Activated CD8-positive, alpha-beta T cell treated with anti-CD3 and anti-CD28 coated beads, Interleukin-2, amount 10 ng/mL, durations not matched to agents 7 days and 5 days (primary cell): ENCODE measurements around the gene DEAF1. TPM values are rescaled to one million over a fixed set of nuclear protein-coding genes. Genes with fewer than 3 reads are reported as not detected.

ENCODE experiments used
- ATAC-seq: fragments of 150-1000 bp; cut with Tn5 transposase; one replicate; pipeline ENCODE4 v1.10.0; 2021; ENCODE audit warnings: moderate library complexity
- CTCF ChIA-PET: fragments of 350-600 bp; sonication (Branson Sonifier 250); formaldehyde crosslinking; loops from one replicate; lab custom pipeline; 2021; ENCODE audit warnings: antibody characterized with exemption; lab: Charles Lee
- POLR2A ChIA-PET: fragments of 350-600 bp; sonication (Branson Sonifier 250); formaldehyde crosslinking; loops from one replicate; lab custom pipeline; 2021; ENCODE audit warnings: antibody characterized with exemption; lab: Charles Lee
- DNase-seq: peaks from one replicate; pipeline ENCODE4 v3.0.0-alpha.2; 2020
- H3K27ac Mint-ChIP-seq: one replicate; pipeline ENCODE4 v1.8.0; 2021; ENCODE audit warnings: mild to moderate bottlenecking, mixed read lengths
- H3K27me3 Mint-ChIP-seq: one replicate; pipeline ENCODE4 v1.8.0; 2021; ENCODE audit warnings: low read depth, mixed read lengths
- H3K36me3 Mint-ChIP-seq: one replicate; pipeline ENCODE4 v1.8.0; 2021; ENCODE audit warnings: low read depth, mixed read lengths
- H3K4me1 Mint-ChIP-seq: one replicate; pipeline ENCODE4 v1.8.0; 2021; ENCODE audit warnings: low read depth, mixed read lengths
- H3K4me3 Mint-ChIP-seq: one replicate; pipeline ENCODE4 v1.8.0; 2021; ENCODE audit warnings: mild to moderate bottlenecking, mixed read lengths
- H3K9me3 Mint-ChIP-seq: one replicate; pipeline ENCODE4 v1.8.0; 2022; ENCODE audit warnings: mixed read lengths; ENCODE audit not compliant: insufficient read depth
- total RNA-seq, 2 experiments: library from RNA; stranded (reverse); gene quantifications; one replicate each; pipeline ENCODE4 v1.2.3, GENCODE V29; 2021

DEAF1 gene
- total RNA-seq, 2 experiments from 2014 or later: 34.1 to 36.7 TPM

- H3K9me3 Mint-ChIP-seq: no peaks in the 10 kb centered on the region
- peak; percentile 18 for ATAC-seq
- ChIA-PET POLR2A (interaction anchor here (0.8 to 3.7 kb wide), 6 partner anchors 11 to 296 kb away, joined by 3 to 27 read pairs (median 4); partner anchors contain the start of genes PHRF1 and RNH1), CTCF (interaction anchor here (2.7 kb wide), 1 partner anchor 59 kb away, joined by 15 read pairs; no protein-coding TSS in a partner anchor)
- H3K27me3 Mint-ChIP-seq: no peaks in the 10 kb centered on the region
- H3K4me3 Mint-ChIP-seq: peak overlapping the region; percentile 95
- H3K4me1 Mint-ChIP-seq: peaks cover 30% of the 10 kb centered on the region
- H3K36me3 Mint-ChIP-seq: peaks cover 37% of the 10 kb centered on the region
- peak; percentile 89 for DNase-seq
- peak overlapping the region; percentile 90 for H3K27ac Mint-ChIP-seq
These were observed 81.6 kb downstream of the DEAF1 start for GRCh38 chr11:613369-613968.

GRCh38 chr11:612961-613300 is 82.1 kb downstream of the DEAF1 start:
- POLR2A ChIA-PET: interaction anchor here (0.9 to 3.7 kb wide), 3 partner anchors 24 to 165 kb away, joined by 4 to 27 read pairs (median 4); no protein-coding TSS in a partner anchor
- H3K27ac Mint-ChIP-seq: peak overlapping the region; percentile 70
- H3K36me3 Mint-ChIP-seq: peaks cover 41% of the 10 kb centered on the region

GRCh38 chr11:612201-612960 is 82.6 kb downstream of the DEAF1 start:
- peak overlapping the region; percentile 12 for H3K4me3 Mint-ChIP-seq
- peak overlapping the region; percentile 70 for H3K27ac Mint-ChIP-seq
- ATAC-seq (no peak), DNase-seq (peak; percentile 61)
- peaks cover 30% of the 10 kb centered on the region for H3K4me1 Mint-ChIP-seq
- H3K9me3 Mint-ChIP-seq: no peaks in the 10 kb centered on the region
- ChIA-PET CTCF (interaction anchor here (2.7 kb wide), 1 partner anchor 57 kb away, joined by 15 read pairs; no protein-coding TSS in a partner anchor), POLR2A (interaction anchor here (0.7 to 3.7 kb wide), 6 partner anchors 16 to 69 kb away, joined by 3 to 27 read pairs (median 4); no protein-coding TSS in a partner anchor)
- no peaks in the 10 kb centered on the region for H3K27me3 Mint-ChIP-seq
- H3K36me3 Mint-ChIP-seq: peaks cover 44% of the 10 kb centered on the region

More at GRCh38 chr11:612961-613300, 82.1 kb downstream of the DEAF1 start:
- CTCF ChIA-PET: interaction anchor here (2.7 kb wide), 1 partner anchor 58 kb away, joined by 15 read pairs; no protein-coding TSS in a partner anchor
- Mint-ChIP-seq H3K9me3 (no peaks in the 10 kb centered on the region), H3K4me3 (no peak overlapping the region), H3K4me1 (peaks cover 30% of the 10 kb centered on the region), H3K27me3 (no peaks in the 10 kb centered on the region)
- DNase-seq: no peak
- ATAC-seq: no peak

GRCh38 chr11:611001-611996 is 83.7 kb downstream of the DEAF1 start:
- H3K4me3 Mint-ChIP-seq: no peak overlapping the region
- ChIA-PET POLR2A (interaction anchor here (0.7 to 3.7 kb wide), 4 partner anchors 23 to 70 kb away, joined by 3 to 27 read pairs (median 3); no protein-coding TSS in a partner anchor), CTCF (interaction anchor here (2.7 kb wide), 1 partner anchor 56 kb away, joined by 15 read pairs; no protein-coding TSS in a partner anchor)
- DNase-seq (no peak), ATAC-seq (no peak)
- peak overlapping the region; percentile 70 for H3K27ac Mint-ChIP-seq
- H3K4me1 Mint-ChIP-seq: peaks cover 23% of the 10 kb centered on the region
- H3K36me3 Mint-ChIP-seq: peaks cover 52% of the 10 kb centered on the region
- no peaks in the 10 kb centered on the region for H3K9me3 Mint-ChIP-seq
- no peaks in the 10 kb centered on the region for H3K27me3 Mint-ChIP-seq

GRCh38 chr11:610146-610801 is 84.7 kb downstream of the DEAF1 start:
- ATAC-seq (no peak), DNase-seq (no peak)
- Mint-ChIP-seq H3K27me3 (no peaks in the 10 kb centered on the region), H3K4me1 (peaks cover 18% of the 10 kb centered on the region), H3K36me3 (peaks cover 52% of the 10 kb centered on the region), H3K4me3 (no peak overlapping the region), H3K27ac (no peak overlapping the region), H3K9me3 (no peaks in the 10 kb centered on the region)
- ChIA-PET CTCF (no interaction called here), POLR2A (interaction anchor here (0.9 kb wide), 1 partner anchor 46 kb away, joined by 3 read pairs; no protein-coding TSS in a partner anchor)

GRCh38 chr11:609341-609811 is 85.6 kb downstream of the DEAF1 start:
- ATAC-seq (no peak), DNase-seq (no peak)
- H3K27ac Mint-ChIP-seq: no peak overlapping the region
- ChIA-PET CTCF (no interaction called here), POLR2A (no interaction called here)
- H3K27me3 Mint-ChIP-seq: no peaks in the 10 kb centered on the region
- H3K4me3 Mint-ChIP-seq: no peak overlapping the region
- H3K4me1 Mint-ChIP-seq: peaks cover 16% of the 10 kb centered on the region
- peaks cover 51% of the 10 kb centered on the region for H3K36me3 Mint-ChIP-seq
- no peaks in the 10 kb centered on the region for H3K9me3 Mint-ChIP-seq

GRCh38 chr11:608791-609251 is 86.2 kb downstream of the DEAF1 start:
- CTCF ChIA-PET: interaction anchor here (1.2 kb wide), 1 partner anchor 54 kb away, joined by 3 read pairs; no protein-coding TSS in a partner anchor
- no peaks in the 10 kb centered on the region for H3K9me3 Mint-ChIP-seq
- H3K36me3 Mint-ChIP-seq: peaks cover 50% of the 10 kb centered on the region
- POLR2A ChIA-PET: interaction anchor here (0.7 kb wide), 1 partner anchor 21 kb away, joined by 3 read pairs; no protein-coding TSS in a partner anchor
- no peak overlapping the region for H3K4me3 Mint-ChIP-seq
- ATAC-seq (no peak), DNase-seq (no peak)
- H3K27me3 Mint-ChIP-seq: no peaks in the 10 kb centered on the region
- H3K27ac Mint-ChIP-seq: no peak overlapping the region
- H3K4me1 Mint-ChIP-seq: peaks cover 10% of the 10 kb centered on the region

- H3K4me3 Mint-ChIP-seq: no peak overlapping the region
- H3K27ac Mint-ChIP-seq: no peak overlapping the region
- ChIA-PET CTCF (interaction anchor here (1.2 kb wide), 1 partner anchor 54 kb away, joined by 3 read pairs; no protein-coding TSS in a partner anchor), POLR2A (interaction anchor here (0.7 kb wide), 1 partner anchor 20 kb away, joined by 3 read pairs; no protein-coding TSS in a partner anchor)
- H3K4me1 Mint-ChIP-seq: peaks cover 6% of the 10 kb centered on the region
- no peaks in the 10 kb centered on the region for H3K9me3 Mint-ChIP-seq
- H3K36me3 Mint-ChIP-seq: peaks cover 46% of the 10 kb centered on the region
- ATAC-seq (no peak), DNase-seq (no peak)
- no peaks in the 10 kb centered on the region for H3K27me3 Mint-ChIP-seq
These were observed 86.9 kb downstream of the DEAF1 start for GRCh38 chr11:607971-608659.

- Mint-ChIP-seq H3K4me3 (no peak overlapping the region), H3K36me3 (peaks cover 44% of the 10 kb centered on the region), H3K9me3 (no peaks in the 10 kb centered on the region), H3K27me3 (no peaks in the 10 kb centered on the region), H3K4me1 (peaks cover 2% of the 10 kb centered on the region), H3K27ac (peak overlapping the region; percentile 72)
- no peak for DNase-seq
- POLR2A ChIA-PET: no interaction called here
- CTCF ChIA-PET: no interaction called here
- ATAC-seq: no peak
These were observed 87.8 kb downstream of the DEAF1 start for GRCh38 chr11:607020-607780.
